HG03575 (cell line): ENCODE data around the gene TDRD7.

Experiments used
- ATAC-seq: cut with Tn5 transposase; IDR thresholded peaks from one replicate; pipeline ENCODE4 v1.9.1; 2021; ENCODE audit not compliant: unreplicated experiment, insufficient number of reproducible peaks, low FRiP score; ENCODE audit errors: extremely low read depth

The TDRD7 gene

DNA sequence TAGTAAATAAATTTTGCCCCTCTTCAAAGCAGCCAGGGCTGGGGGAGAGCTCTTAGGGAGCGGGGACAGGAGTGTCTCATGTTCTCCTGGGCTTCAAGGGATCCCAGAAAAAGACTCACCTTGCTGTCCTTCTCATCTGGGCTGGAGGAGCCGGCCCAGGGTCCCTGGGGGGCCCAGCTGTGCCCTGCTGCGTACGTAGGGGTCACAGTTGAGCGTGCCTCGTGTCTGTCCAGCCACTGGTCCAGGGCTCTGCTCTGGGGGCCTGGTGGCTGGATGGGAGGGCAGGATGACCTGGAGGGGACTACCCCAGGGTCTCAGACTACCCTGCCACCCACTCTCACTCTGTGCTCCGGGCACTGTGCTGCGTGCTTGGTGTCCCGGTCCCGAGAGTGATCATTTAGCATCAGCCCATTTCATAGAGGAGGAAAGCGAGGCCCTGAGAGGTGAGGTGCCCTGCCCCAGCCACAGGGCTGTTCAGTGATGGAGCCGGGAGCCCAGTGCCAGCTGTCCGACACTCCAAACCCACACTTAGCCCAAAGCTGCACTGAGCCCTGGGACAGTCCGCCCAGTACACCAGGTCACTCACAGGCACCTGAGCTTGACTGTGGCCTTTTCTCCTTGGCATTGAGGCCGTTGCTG is 26.2 kb upstream of the TDRD7 start:
- ATAC-seq, result no peak

- no peak for ATAC-seq
Observed at GRCh38 chr9:97386265-97386633, 25.6 kb upstream of the TDRD7 start.

- ATAC-seq, result no peak
Observed at GRCh38 chr9:97386733-97387503, 25.0 kb upstream of the TDRD7 start.

GRCh38 chr9:97387504-97387886 is 24.4 kb upstream of the TDRD7 start:
- ATAC-seq, result no peak

GRCh38 chr9:97387936-97388684 is 23.8 kb upstream of the TDRD7 start:
- no peak for ATAC-seq

- ATAC-seq, result no peak
Observed at GRCh38 chr9:97388721-97389238, 23.1 kb upstream of the TDRD7 start.

- no peak for ATAC-seq
Observed at GRCh38 chr9:97389249-97389648, 22.6 kb upstream of the TDRD7 start.

GRCh38 chr9:97390791-97391406 is 21.0 kb upstream of the TDRD7 start:
- no peak for ATAC-seq

DNA sequence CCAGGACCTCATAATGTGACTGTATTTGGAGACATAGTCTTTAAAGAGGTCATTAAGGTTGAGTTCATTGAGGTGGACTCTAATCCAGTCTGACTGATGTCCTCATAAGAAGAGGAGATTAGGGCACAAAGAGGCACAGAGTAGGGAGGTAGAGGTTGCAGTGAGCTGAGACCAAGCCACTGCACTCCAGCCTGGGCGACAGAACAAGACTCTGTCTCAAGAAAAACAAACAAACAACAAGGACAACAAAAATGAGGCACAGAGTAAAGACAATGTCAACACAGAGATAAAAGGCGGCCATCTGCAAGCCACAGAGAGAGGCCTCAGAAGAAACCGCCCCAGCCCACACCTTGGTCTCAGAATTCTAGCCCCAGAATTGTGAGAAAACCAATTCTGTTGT is 17.0 kb upstream of the TDRD7 start:
- no peak for ATAC-seq

DNA sequence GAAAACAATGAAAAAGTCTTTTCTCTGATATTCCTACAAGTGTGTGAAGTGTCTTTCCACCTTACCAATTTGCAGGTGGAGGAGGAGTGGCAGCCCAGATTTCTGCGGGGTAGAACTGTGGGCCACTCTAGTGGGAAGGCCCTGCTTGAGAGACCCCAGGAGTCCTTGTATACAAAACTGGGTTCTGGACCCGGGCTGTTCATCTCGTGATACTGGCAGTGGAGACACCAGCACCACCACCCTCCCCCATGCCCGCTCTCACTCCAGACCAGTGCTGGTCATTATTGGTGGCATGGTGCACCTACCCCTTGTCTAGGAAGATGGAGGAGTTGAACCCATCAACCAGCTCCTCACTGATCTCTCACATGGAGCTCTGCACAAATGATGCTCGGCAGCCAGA is 16.2 kb upstream of the TDRD7 start:
- no peak for ATAC-seq

DNA sequence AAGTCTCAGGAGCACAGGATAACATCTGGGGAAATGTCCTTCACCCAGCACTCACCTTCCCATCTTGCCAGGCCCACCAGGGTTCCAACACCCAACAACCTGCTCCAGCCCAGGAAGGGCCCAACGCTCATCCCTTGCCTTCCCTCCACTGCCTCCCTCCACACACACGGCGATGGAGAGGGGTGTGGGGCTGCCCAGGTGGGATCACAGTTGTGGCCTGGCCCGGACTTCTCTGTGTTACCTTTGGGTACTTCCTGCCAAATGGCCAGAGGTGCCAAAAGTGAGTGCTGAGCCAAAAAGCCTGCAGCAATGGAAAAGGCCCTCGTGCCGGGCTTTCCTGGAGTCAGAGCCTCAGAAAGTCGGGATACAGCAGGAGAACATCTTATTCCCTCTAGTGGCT is 15.6 kb upstream of the TDRD7 start:
- ATAC-seq, result no peak

- ATAC-seq, result no peak
Observed at GRCh38 chr9:97397220-97397619, 14.7 kb upstream of the TDRD7 start.

DNA sequence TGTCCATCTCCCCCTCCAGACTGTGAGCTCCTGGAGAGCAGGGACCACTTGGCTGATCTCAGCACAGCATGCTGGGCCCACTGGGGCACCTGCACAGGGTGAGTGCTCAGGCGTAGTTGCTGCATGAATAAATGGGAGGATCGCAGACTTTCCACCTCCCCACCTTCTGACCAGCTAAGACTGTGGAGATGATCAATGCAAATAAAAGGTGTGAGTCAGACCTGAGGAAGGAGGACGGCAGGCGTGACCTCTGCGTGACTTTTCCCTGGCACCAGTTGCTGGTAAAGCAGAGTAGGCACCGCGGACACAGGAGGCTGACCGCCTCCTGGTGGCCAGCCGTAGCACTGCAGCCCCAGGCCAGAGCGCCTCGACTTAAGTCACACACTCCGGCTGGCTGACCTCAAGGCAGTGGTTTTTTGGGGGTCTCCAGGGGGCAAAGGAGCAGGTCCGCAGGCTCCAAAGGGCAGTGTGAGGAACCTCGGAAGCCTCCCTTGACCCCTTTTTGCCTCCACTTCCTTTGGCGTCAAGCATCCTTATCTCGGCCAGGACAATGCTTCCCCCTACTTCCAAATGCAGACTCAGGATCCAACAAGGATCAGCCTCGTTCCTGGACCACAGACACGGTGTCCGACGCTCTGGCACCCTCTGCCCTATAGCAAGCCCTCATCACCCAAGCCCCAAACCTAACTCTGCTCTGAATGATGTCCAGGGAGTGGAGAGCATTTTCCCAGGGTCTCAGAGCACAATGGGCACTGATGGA is 12.7 kb upstream of the TDRD7 start:
- no peak for ATAC-seq

DNA sequence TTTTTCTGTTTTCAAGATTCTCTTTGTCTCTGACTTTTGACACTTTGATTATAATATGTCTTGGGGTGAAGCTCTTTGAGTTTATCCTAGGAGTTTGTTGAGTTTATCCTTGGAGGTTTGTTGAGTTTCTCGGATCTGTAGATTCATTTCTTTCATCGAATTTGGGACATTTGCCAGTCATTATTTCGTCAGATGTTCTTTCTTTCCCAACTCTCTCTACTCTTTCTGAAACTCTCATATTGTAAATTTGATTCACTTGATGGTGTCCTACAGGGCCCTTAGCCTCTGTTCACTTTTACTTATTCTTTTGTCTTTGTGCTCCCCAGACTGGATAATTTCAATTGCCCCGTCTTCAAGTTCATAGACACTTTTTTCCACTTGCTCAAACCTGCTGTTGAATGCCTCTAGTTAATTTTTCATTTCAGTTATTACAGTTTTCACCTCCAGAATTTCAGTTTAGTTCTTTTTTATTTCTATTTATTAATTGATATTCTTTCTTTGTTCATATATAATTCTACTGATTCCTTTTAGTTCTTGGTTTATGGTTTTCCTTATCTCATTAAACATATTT is 8.1 kb upstream of the TDRD7 start:
- ATAC-seq, result no peak

- ATAC-seq, result no peak
Observed at GRCh38 chr9:97405551-97405950, 6.3 kb upstream of the TDRD7 start.

DNA sequence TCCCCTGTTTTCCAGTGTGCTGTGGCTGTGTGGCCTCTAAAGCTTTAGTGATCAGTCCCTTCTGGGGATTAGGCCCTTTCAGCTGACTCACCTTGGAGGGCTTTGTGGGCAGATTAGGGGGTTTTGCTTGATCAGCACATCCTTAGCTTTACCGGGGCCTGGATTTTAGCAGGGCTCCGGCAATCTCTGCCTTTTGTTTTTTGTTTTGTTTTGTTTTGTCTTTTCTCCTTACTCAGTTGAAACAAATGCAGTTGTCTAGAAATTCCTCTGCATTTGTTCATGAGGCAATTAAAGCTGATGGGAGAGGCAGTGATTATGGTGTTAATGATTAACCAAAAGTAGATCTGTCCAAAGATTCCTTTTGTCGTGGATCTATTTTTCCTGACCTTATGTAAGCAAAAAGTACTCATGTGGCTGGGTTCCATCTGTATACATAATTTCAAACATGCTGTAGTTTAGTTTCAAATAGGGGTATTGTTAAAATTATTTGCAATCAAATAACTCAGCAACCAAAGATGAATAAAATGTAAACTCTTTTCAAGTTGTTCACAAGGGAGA is 5.2 kb upstream of the TDRD7 start:
- ATAC-seq, result no peak

- no peak for ATAC-seq
Observed at GRCh38 chr9:97408562-97408961, 3.3 kb upstream of the TDRD7 start.

DNA sequence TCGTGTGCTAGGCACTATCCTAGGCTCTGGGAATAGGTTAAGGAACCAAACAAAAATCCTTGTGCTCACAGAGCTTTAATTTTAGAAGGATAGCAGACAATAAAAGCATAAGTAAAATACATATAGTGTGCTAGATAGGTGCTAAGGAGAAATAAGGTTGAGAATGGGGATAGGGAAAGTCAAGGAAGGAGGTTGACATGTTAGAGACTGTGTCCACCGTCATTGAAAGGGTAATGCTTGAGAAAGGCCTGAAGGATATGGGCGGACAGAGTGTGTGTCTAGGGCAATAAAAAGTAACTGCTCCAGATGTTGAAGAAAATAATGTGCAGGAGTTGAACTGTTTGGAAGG is 482 bp upstream of the TDRD7 start:
- ATAC-seq, result peak; percentile 30
